ENCODE results near the gene MMP27. TPM values are rescaled to one million over a fixed set of nuclear protein-coding genes. Genes with fewer than 3 reads are reported as not detected.

The MMP27 gene
- polyA plus RNA-seq, 1 donor from 2014 or later = not detected

GRCh38 chr11:102708654-102709053 lies 3.1 kb upstream of the MMP27 start:
- TF ChIP-seq EP300 (conservative IDR thresholded peaks at IDR 0.05; ENCODE audit: poor library complexity, severe bottlenecking) = no peak
- TF ChIP-seq TAF1 (IDR thresholded peaks at IDR 0.05; ENCODE audit: low read depth) = no peak
- no peak for TF ChIP-seq EZH2 (IDR thresholded peaks at IDR 0.05; ENCODE audit: borderline replicate concordance, insufficient read depth, low read length, poor library complexity, severe bottlenecking)
- no peak for TF ChIP-seq POLR2AphosphoS5 (IDR thresholded peaks at IDR 0.05)
- no peak for TF ChIP-seq SMC3 (conservative IDR thresholded peaks at IDR 0.05; ENCODE audit: poor library complexity)
- TF ChIP-seq RAD21 (conservative IDR thresholded peaks at IDR 0.05) = no peak
- TF ChIP-seq MXI1 (conservative IDR thresholded peaks at IDR 0.05; ENCODE audit: poor library complexity, severe bottlenecking) = no peak
- TF ChIP-seq CTCF (IDR thresholded peaks at IDR 0.05; ENCODE audit: poor library complexity, severe bottlenecking) = no peak
- TF ChIP-seq, protein P1, sequence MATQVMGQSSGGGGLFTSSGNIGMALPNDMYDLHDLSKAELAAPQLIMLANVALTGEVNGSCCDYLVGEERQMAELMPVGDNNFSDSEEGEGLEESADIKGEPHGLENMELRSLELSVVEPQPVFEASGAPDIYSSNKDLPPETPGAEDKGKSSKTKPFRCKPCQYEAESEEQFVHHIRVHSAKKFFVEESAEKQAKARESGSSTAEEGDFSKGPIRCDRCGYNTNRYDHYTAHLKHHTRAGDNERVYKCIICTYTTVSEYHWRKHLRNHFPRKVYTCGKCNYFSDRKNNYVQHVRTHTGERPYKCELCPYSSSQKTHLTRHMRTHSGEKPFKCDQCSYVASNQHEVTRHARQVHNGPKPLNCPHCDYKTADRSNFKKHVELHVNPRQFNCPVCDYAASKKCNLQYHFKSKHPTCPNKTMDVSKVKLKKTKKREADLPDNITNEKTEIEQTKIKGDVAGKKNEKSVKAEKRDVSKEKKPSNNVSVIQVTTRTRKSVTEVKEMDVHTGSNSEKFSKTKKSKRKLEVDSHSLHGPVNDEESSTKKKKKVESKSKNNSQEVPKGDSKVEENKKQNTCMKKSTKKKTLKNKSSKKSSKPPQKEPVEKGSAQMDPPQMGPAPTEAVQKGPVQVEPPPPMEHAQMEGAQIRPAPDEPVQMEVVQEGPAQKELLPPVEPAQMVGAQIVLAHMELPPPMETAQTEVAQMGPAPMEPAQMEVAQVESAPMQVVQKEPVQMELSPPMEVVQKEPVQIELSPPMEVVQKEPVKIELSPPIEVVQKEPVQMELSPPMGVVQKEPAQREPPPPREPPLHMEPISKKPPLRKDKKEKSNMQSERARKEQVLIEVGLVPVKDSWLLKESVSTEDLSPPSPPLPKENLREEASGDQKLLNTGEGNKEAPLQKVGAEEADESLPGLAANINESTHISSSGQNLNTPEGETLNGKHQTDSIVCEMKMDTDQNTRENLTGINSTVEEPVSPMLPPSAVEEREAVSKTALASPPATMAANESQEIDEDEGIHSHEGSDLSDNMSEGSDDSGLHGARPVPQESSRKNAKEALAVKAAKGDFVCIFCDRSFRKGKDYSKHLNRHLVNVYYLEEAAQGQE (IDR thresholded peaks at IDR 0.05; ENCODE audit: borderline replicate concordance) = no peak

DNA sequence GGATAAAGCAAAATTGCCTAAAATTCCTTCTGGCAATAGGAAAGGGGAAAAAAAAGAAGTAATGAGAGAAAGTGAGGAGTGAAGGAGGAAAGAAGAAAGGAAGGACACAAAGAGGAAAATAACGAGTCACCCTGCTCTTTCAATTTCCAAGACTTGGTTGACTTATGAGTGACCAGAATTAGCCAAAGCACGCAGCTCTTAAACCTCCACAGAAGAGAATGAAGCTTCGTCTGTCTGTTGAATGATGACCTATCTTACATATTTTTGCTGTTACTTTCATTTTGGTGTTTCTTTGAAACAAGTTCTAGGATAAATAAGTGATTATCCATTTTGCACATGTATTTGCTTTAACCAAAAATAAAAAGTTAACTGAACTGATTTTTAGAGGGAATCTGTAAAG lies 728 bp downstream of the MMP27 start:
- no peak overlapping the region for H3K4me2 ChIP-seq (ENCODE audit: low read length)
- no peaks in the 10 kb centered on the region for H3K36me3 ChIP-seq (ENCODE audit: insufficient read depth, low read length)
- no peak overlapping the region for H3K27ac ChIP-seq (ENCODE audit: low read length)
- no peaks in the 10 kb centered on the region for H3K9me3 ChIP-seq (ENCODE audit: low read length)
- H2AFZ ChIP-seq (ENCODE audit: low read depth, low read length) = no peak overlapping the region
- no peaks in the 10 kb centered on the region for H3K27me3 ChIP-seq (ENCODE audit: insufficient read depth, low read depth, low read length)
- H3K79me2 ChIP-seq (replicated peaks; ENCODE audit: insufficient read depth, low read length) = no peaks in the 10 kb centered on the region
- H3K9ac ChIP-seq (ENCODE audit: low read length) = no peak overlapping the region
- no peaks in the 10 kb centered on the region for H4K20me1 ChIP-seq (ENCODE audit: insufficient read depth)
- TF ChIP-seq, protein P1 (IDR thresholded peaks at IDR 0.05; ENCODE audit: borderline replicate concordance) = no peak
- no peak for TF ChIP-seq POLR2AphosphoS5 (IDR thresholded peaks at IDR 0.05)
- no peak for TF ChIP-seq MXI1 (conservative IDR thresholded peaks at IDR 0.05; ENCODE audit: poor library complexity, severe bottlenecking)
- TF ChIP-seq TAF1 (IDR thresholded peaks at IDR 0.05; ENCODE audit: low read depth) = no peak
- TF ChIP-seq SMC3 (conservative IDR thresholded peaks at IDR 0.05; ENCODE audit: poor library complexity) = no peak
- no peaks in the 10 kb centered on the region for H3F3A ChIP-seq (ENCODE audit: insufficient read depth, low read length, poor library complexity, severe bottlenecking)
- no peak overlapping the region for H3K4me3 ChIP-seq (ENCODE audit: low read length)
- no peaks in the 10 kb centered on the region for H3K9me2 ChIP-seq (ENCODE audit: insufficient read depth, low read length)

More at GRCh38 chr11:102708654-102709053, 3.1 kb upstream of the MMP27 start:
- Histone ChIP-seq H3K79me2 (replicated peaks; ENCODE audit: insufficient read depth, low read length) (no peaks in the 10 kb centered on the region), H3K9me2 (ENCODE audit: insufficient read depth, low read length) (no peaks in the 10 kb centered on the region), H4K20me1 (ENCODE audit: insufficient read depth) (no peaks in the 10 kb centered on the region), H3K27me3 (ENCODE audit: insufficient read depth, low read depth, low read length) (no peaks in the 10 kb centered on the region), H3K27ac (ENCODE audit: low read length) (no peak overlapping the region), H3K4me3 (ENCODE audit: low read length) (no peak overlapping the region), H2AFZ (ENCODE audit: low read depth, low read length) (no peak overlapping the region), H3K4me2 (ENCODE audit: low read length) (no peak overlapping the region), H3K9me3 (ENCODE audit: low read length) (no peaks in the 10 kb centered on the region), H3K36me3 (ENCODE audit: insufficient read depth, low read length) (no peaks in the 10 kb centered on the region), H3F3A (ENCODE audit: insufficient read depth, low read length, poor library complexity, severe bottlenecking) (no peaks in the 10 kb centered on the region), H3K9ac (ENCODE audit: low read length) (no peak overlapping the region)
